H9 (cell line): Measurements from ENCODE around the gene ASPRV1. TPM values are rescaled to one million over a fixed set of nuclear protein-coding genes. Genes with fewer than 3 reads are reported as not detected.

Experiments
- DNase-seq: peaks from one replicate; pipeline ENCODE4 v3.0.0-alpha.2; 2017
- H2AFZ ChIP-seq: one replicate; pipeline ENCODE4 v1.6.1; 2013; ENCODE audit warnings: mild to moderate bottlenecking, low read length, control low read depth, moderate library complexity
- H2AK5ac ChIP-seq: 2 replicates; pipeline ENCODE4 v1.6.1; 2013; ENCODE audit warnings: low read length, control low read depth, mixed read lengths; ENCODE audit not compliant: insufficient read length
- H2BK120ac ChIP-seq: one replicate; pipeline ENCODE4 v1.6.1; 2013; ENCODE audit warnings: low read depth, mild to moderate bottlenecking, low read length, control low read depth, inconsistent platforms; ENCODE audit not compliant: poor library complexity, severe bottlenecking
- H2BK12ac ChIP-seq: 2 replicates; pipeline ENCODE4 v1.6.1; 2013; ENCODE audit warnings: low read length, control low read depth, mixed read lengths, low read depth; ENCODE audit not compliant: insufficient read length
- H2BK15ac ChIP-seq: 2 replicates; pipeline ENCODE4 v1.6.1; 2013; ENCODE audit warnings: low read depth, low read length, control low read depth
- H2BK20ac ChIP-seq: one replicate; pipeline ENCODE4 v1.6.1; 2013; ENCODE audit warnings: low read depth, mild to moderate bottlenecking, low read length, control low read depth, inconsistent platforms; ENCODE audit not compliant: poor library complexity, severe bottlenecking
- H2BK5ac ChIP-seq: 2 replicates; pipeline ENCODE4 v1.6.1; 2013; ENCODE audit warnings: low read length, control low read depth, mixed read lengths; ENCODE audit not compliant: insufficient read length
- H3K14ac ChIP-seq: 2 replicates; pipeline ENCODE4 v1.6.1; 2013; ENCODE audit warnings: low read length, control low read depth; ENCODE audit not compliant: insufficient read depth
- H3K18ac ChIP-seq: 2 replicates; pipeline ENCODE4 v1.6.1; 2013; ENCODE audit warnings: low read depth, mild to moderate bottlenecking, mixed read lengths, low read length, control low read depth; ENCODE audit not compliant: insufficient read length
- H3K23ac ChIP-seq: 2 replicates; pipeline ENCODE4 v1.6.1; 2013; ENCODE audit warnings: low read length, control low read depth, mixed read lengths, low read depth; ENCODE audit not compliant: insufficient read length
- H3K23me2 ChIP-seq: 2 replicates; pipeline ENCODE4 v1.6.1; 2013; ENCODE audit warnings: low read depth, mild to moderate bottlenecking, mixed read lengths, low read length, control low read depth; ENCODE audit not compliant: insufficient read length, poor library complexity, severe bottlenecking
- H3K27ac ChIP-seq: 2 replicates; pipeline ENCODE4 v1.5.1; 2013; ENCODE audit warnings: low read length, control low read depth, mixed read lengths, low read depth; ENCODE audit not compliant: insufficient read length
- H3K27me3 ChIP-seq: 2 replicates; pipeline ENCODE4 v1.6.1; 2013; ENCODE audit warnings: low read length, control low read depth, inconsistent platforms; ENCODE audit not compliant: insufficient read depth
- H3K4ac ChIP-seq: 2 replicates; pipeline ENCODE4 v1.6.1; 2013; ENCODE audit warnings: low read depth, mild to moderate bottlenecking, control low read depth, inconsistent platforms, low read length, moderate library complexity
- H3K4me1 ChIP-seq: 2 replicates; pipeline ENCODE4 v1.6.1; 2013; ENCODE audit warnings: low read length, control low read depth, inconsistent platforms; ENCODE audit not compliant: insufficient read depth
- H3K4me2 ChIP-seq: 2 replicates; pipeline ENCODE4 v1.6.1; 2013; ENCODE audit warnings: low read length, control low read depth, mixed read lengths; ENCODE audit not compliant: insufficient read length, insufficient read depth
- H3K56ac ChIP-seq: 2 replicates; pipeline ENCODE4 v1.6.1; 2013; ENCODE audit warnings: low read depth, mild to moderate bottlenecking, mixed read lengths, low read length, control low read depth; ENCODE audit not compliant: insufficient read length
- H3K79me1 ChIP-seq: 2 replicates; pipeline ENCODE4 v1.6.1; 2013; ENCODE audit warnings: low read depth, mild to moderate bottlenecking, moderate library complexity, low read length, control low read depth, inconsistent platforms; ENCODE audit not compliant: insufficient read depth, poor library complexity, severe bottlenecking
- H3K79me2 ChIP-seq: 2 replicates; pipeline ENCODE4 v1.6.1; 2013; ENCODE audit warnings: low read length, control low read depth, inconsistent platforms; ENCODE audit not compliant: insufficient read depth
- H3K9ac ChIP-seq: 2 replicates; pipeline ENCODE4 v1.6.1; 2013; ENCODE audit warnings: low read length, control low read depth, mixed read lengths; ENCODE audit not compliant: insufficient read length; ENCODE audit errors: extremely low read depth
- H3K9me3 ChIP-seq: one replicate; pipeline ENCODE4 v1.6.1; 2013; ENCODE audit warnings: low read depth, low read length, inconsistent platforms; ENCODE audit not compliant: control insufficient read depth
- H3T11ph ChIP-seq: one replicate; pipeline ENCODE4 v1.6.1; 2013; ENCODE audit warnings: mild to moderate bottlenecking, low read length, control low read depth, inconsistent platforms
- H4K20me1 ChIP-seq: one replicate; pipeline ENCODE4 v1.6.1; 2013; ENCODE audit not compliant: control insufficient read depth, insufficient read length, insufficient read depth
- H4K5ac ChIP-seq: 2 replicates; pipeline ENCODE4 v1.6.1; 2013; ENCODE audit warnings: low read depth, mild to moderate bottlenecking, mixed read lengths, low read length, control low read depth; ENCODE audit not compliant: insufficient read length
- H4K8ac ChIP-seq: replicated peaks from 2 replicates; pipeline ENCODE4 v1.6.1; 2013; ENCODE audit warnings: low read length, control low read depth, mixed read lengths, low read depth; ENCODE audit not compliant: insufficient read length
- H4K91ac ChIP-seq: 2 replicates; pipeline ENCODE4 v1.6.1; 2013; ENCODE audit warnings: low read depth, mild to moderate bottlenecking, moderate library complexity, mixed read lengths, low read length, control low read depth; ENCODE audit not compliant: insufficient read length
- H3K27ac Mint-ChIP-seq, 3 experiments: 2 replicates in 2 of 3; 3 replicates in 1 of 3; pipeline ENCODE4 v1.8.0; 2020 to 2021; ENCODE audit warnings: mixed read lengths in 3 of 3, mild to moderate bottlenecking in 1 of 3, moderate library complexity in 1 of 3
- H3K27me3 Mint-ChIP-seq: 2 replicates; pipeline ENCODE4 v1.8.0; 2021; ENCODE audit warnings: low read depth, mild to moderate bottlenecking, moderate library complexity, mixed read lengths
- H3K36me3 Mint-ChIP-seq, 3 experiments: 2 replicates in 2 of 3; 3 replicates in 1 of 3; pipeline ENCODE4 v1.8.0; 2020 to 2021; ENCODE audit warnings: low read depth in 3 of 3, mixed read lengths in 3 of 3; ENCODE audit not compliant: insufficient read depth in 1 of 3
- H3K4me1 Mint-ChIP-seq, 2 experiments: 2 replicates each; pipeline ENCODE4 v1.8.0; 2020; ENCODE audit warnings: mixed read lengths in 2 of 2
- H3K4me3 Mint-ChIP-seq, 2 experiments: 2 replicates in 1 of 2; 3 replicates in 1 of 2; pipeline ENCODE4 v1.8.0; 2020 to 2021; ENCODE audit warnings: mild to moderate bottlenecking in 2 of 2, mixed read lengths in 2 of 2, moderate library complexity in 1 of 2
- H3K9me3 Mint-ChIP-seq, 2 experiments: 2 replicates in 1 of 2; 3 replicates in 1 of 2; pipeline ENCODE4 v1.8.0; 2020; ENCODE audit warnings: mild to moderate bottlenecking in 2 of 2, mixed read lengths in 2 of 2, moderate library complexity in 1 of 2
- CTCF ChIP-seq: fragments of 200-600 bp; sonication (generic); conservative IDR thresholded peaks from 3 replicates; pipeline ENCODE4 v1.8.0; 2021; ENCODE audit warnings: antibody characterized with exemption, mild to moderate bottlenecking
- WGBS: extraction: QIAGEN DNeasy Blood & Tissue Kit; methylation state at CpG from one replicate; pipeline ENCODE4 v1.1.7; 2013; ENCODE audit warnings: missing lambda C conversion rate, low lambda C conversion rate, mixed read lengths; ENCODE audit not compliant: insufficient read length; ENCODE audit errors: extremely low coverage; 5-methylcytosine and 5-hydroxymethylcytosine counted together
- total RNA-seq: library from RNA; stranded (reverse); gene quantifications from 2 replicates; pipeline ENCODE4 v1.2.1, GENCODE V29; 2021

Gene ASPRV1
- total RNA-seq, 1 experiment from 2014 or later = 0.57 TPM

GRCh38 chr2:69973335-69973735, 11.9 kb upstream of the ASPRV1 start:
- no peak for DNase-seq

More at GRCh38 chr2:69973335-69973735, 11.9 kb upstream of the ASPRV1 start:
- Histone ChIP-seq H2AFZ (no peak overlapping the region), H3K79me1 (no peaks in the 10 kb centered on the region), H3K23ac (no peak overlapping the region), H3K56ac (no peak overlapping the region), H2BK5ac (no peak overlapping the region), H3K18ac (no peak overlapping the region), H2AK5ac (no peak overlapping the region), H3K14ac (no peak overlapping the region), H4K8ac (no peak overlapping the region), H3K4me1 (no peaks in the 10 kb centered on the region; the same call in 1 of the 2 replicates), H3K4ac (no peak overlapping the region), H2BK20ac (no peak overlapping the region), H3K27me3 (no peaks in the 10 kb centered on the region; the same call in 1 of the 2 replicates), H3K23me2 (no peaks in the 10 kb centered on the region), H3K79me2 (no peaks in the 10 kb centered on the region), H3K27ac (no peak overlapping the region), H3K9ac (no peak overlapping the region), H3K9me3 (no peaks in the 10 kb centered on the region), H3K4me2 (no peak overlapping the region), H2BK15ac (no peak overlapping the region), H4K5ac (no peak overlapping the region), H4K91ac (no peak overlapping the region), H2BK120ac (no peak overlapping the region), H2BK12ac (no peak overlapping the region), H4K20me1 (peaks cover 3% of the 10 kb centered on the region), H3T11ph (no peak overlapping the region)
- H3K27ac Mint-ChIP-seq = no peak overlapping the region
- peaks cover 3% of the 10 kb centered on the region for H3K27me3 Mint-ChIP-seq
- peaks cover 0 to 2% (median 0%) of the 10 kb centered on the region in 3 experiments; a peak in 1 of 7 replicates for H3K36me3 Mint-ChIP-seq
- no peaks in the 10 kb centered on the region for H3K9me3 Mint-ChIP-seq
- no CpG with 5 or more reads among the region's 4 CpGs for WGBS
- no peak for TF ChIP-seq CTCF
- peaks cover 19 to 24% of the 10 kb centered on the region in 2 experiments for H3K4me1 Mint-ChIP-seq
- H3K4me3 Mint-ChIP-seq = no peak overlapping the region
